ENCODE measurements around the gene WNT10A. TPM values are rescaled to one million over a fixed set of nuclear protein-coding genes. Genes with fewer than 3 reads are reported as not detected.

Gene WNT10A
- total RNA-seq, 1 experiment from 2014 or later: 1.5 TPM

- no TSS peak for BruUV-seq (replicated peaks)
- Histone ChIP-seq H3K4me2 (ENCODE audit: low read length) (peak overlapping the region; percentile 92; the same call in 1 of the 2 replicates), H3K9me2 (ENCODE audit: insufficient read depth) (no peaks in the 10 kb centered on the region), H3K27ac (ENCODE audit: low read depth, low read length) (no peak overlapping the region), H4K20me1 (ENCODE audit: insufficient read depth) (no peaks in the 10 kb centered on the region), H3K4me3 (replicated peaks in 1 of 2; ENCODE audit: low read depth in 1 of 2, low read length in 2 of 2) (no peak overlapping the region), H3K4me1 (ENCODE audit: control insufficient read depth in 1 of 2, insufficient read depth in 2 of 2, low read length in 2 of 2) (peaks cover 45 to 54% of the 10 kb centered on the region in 2 experiments), H3K36me3 (ENCODE audit: control insufficient read depth in 1 of 2, insufficient read depth in 2 of 2, low read length in 2 of 2) (no peaks in the 10 kb centered on the region), H2AFZ (ENCODE audit: low read depth, low read length, poor library complexity, severe bottlenecking) (peak overlapping the region; percentile 99), H3K27me3 (ENCODE audit: insufficient read depth, low read length) (no peaks in the 10 kb centered on the region), H3K79me2 (ENCODE audit: insufficient read depth, low read length) (no peaks in the 10 kb centered on the region), H3K9me3 (ENCODE audit: control insufficient read depth in 1 of 2, insufficient read depth in 1 of 2, low read depth in 1 of 2, low read length in 2 of 2) (no peaks in the 10 kb centered on the region), H3K9ac (ENCODE audit: low read length) (no peak overlapping the region)
- RAD21 ChIA-PET (ENCODE audit: low non-redundant PET in 1 of 2, low total read pairs in 2 of 2, uncharacterized antibody in 2 of 2, unreplicated experiment in 2 of 2): interaction anchor here (1.9 to 2.8 kb wide), 2 partner anchors 22 kb away, joined by 30 to 48 read pairs; no protein-coding TSS in a partner anchor
- POLR2A ChIA-PET: interaction anchor here (1.5 to 1.7 kb wide), 2 partner anchors 10 to 23 kb away, joined by 6 read pairs; no protein-coding TSS in a partner anchor
- ATAC-seq: no peak
- DNase-seq (ENCODE audit: low read depth, low spot score): no peak
- CTCF ChIA-PET: interaction anchor here (0.7 to 10.3 kb wide), 9 partner anchors 10 to 81 kb away, joined by 3 to 278 read pairs (median 8); partner anchors contain the start of genes WNT10A and WNT6
- intact Hi-C loops (cut with micrococcal nuclease): no loop called here
- TF ChIP-seq ATF3 (IDR thresholded peaks at IDR 0.05) (no peak), ZFX (IDR thresholded peaks at IDR 0.05) (no peak), CTCF (IDR thresholded peaks at IDR 0.05 in 2 of 3, conservative IDR thresholded peaks at IDR 0.05 in 1 of 3; ENCODE audit: borderline replicate concordance in 1 of 3, insufficient read depth in 1 of 3, low read depth in 2 of 3, low read length in 2 of 3) (no peak), EZH2 (IDR thresholded peaks at IDR 0.05) (no peak), SP1 (IDR thresholded peaks at IDR 0.05; ENCODE audit: low read depth) (no peak)
Measured at GRCh38 chr2:218899147-218899546, 18.5 kb downstream of the WNT10A start.

GRCh38 chr2:218902427-218902826 lies 21.8 kb downstream of the WNT10A start:
- H3K36me3 ChIP-seq (ENCODE audit: control insufficient read depth in 1 of 2, insufficient read depth in 2 of 2, low read length in 2 of 2): no peaks in the 10 kb centered on the region
- no peaks in the 10 kb centered on the region for H3K27me3 ChIP-seq (ENCODE audit: insufficient read depth, low read length)
- no peak for DNase-seq (ENCODE audit: low read depth, low spot score)
- POLR2A ChIA-PET: no interaction called here
- ATAC-seq: no peak
- no peaks in the 10 kb centered on the region for H3K9me2 ChIP-seq (ENCODE audit: insufficient read depth)
- no peak overlapping the region for H3K4me3 ChIP-seq (replicated peaks in 1 of 2; ENCODE audit: low read depth in 1 of 2, low read length in 2 of 2)
- intact Hi-C loops (cut with micrococcal nuclease): no loop called here
- RAD21 ChIA-PET (ENCODE audit: low non-redundant PET in 1 of 2, low total read pairs in 2 of 2, uncharacterized antibody in 2 of 2, unreplicated experiment in 2 of 2): no interaction called here
- peaks cover 15 to 21% of the 10 kb centered on the region in 2 experiments for H3K4me1 ChIP-seq (ENCODE audit: control insufficient read depth in 1 of 2, insufficient read depth in 2 of 2, low read length in 2 of 2)
- CTCF ChIA-PET: interaction anchor here (0.9 kb wide), 1 partner anchor 26 kb away, joined by 3 read pairs; no protein-coding TSS in a partner anchor
- no peak overlapping the region for H3K27ac ChIP-seq (ENCODE audit: low read depth, low read length)
- H3K79me2 ChIP-seq (ENCODE audit: insufficient read depth, low read length): no peaks in the 10 kb centered on the region
- no peaks in the 10 kb centered on the region for H3K9me3 ChIP-seq (ENCODE audit: control insufficient read depth in 1 of 2, insufficient read depth in 1 of 2, low read depth in 1 of 2, low read length in 2 of 2)
- no peak overlapping the region for H2AFZ ChIP-seq (ENCODE audit: low read depth, low read length, poor library complexity, severe bottlenecking)
- TF ChIP-seq ELF1 (IDR thresholded peaks at IDR 0.05; ENCODE audit: borderline replicate concordance, low read depth) (no peak), ZNF274 (IDR thresholded peaks at IDR 0.05; ENCODE audit: low read depth, low read length) (no peak), TCF7L2 (IDR thresholded peaks at IDR 0.05; ENCODE audit: borderline replicate concordance, extremely low read depth, insufficient read depth, insufficient read length) (no peak), SP1 (IDR thresholded peaks at IDR 0.05; ENCODE audit: low read depth) (no peak), CTCF (IDR thresholded peaks at IDR 0.05 in 2 of 3, conservative IDR thresholded peaks at IDR 0.05 in 1 of 3; ENCODE audit: borderline replicate concordance in 1 of 3, insufficient read depth in 1 of 3, low read depth in 2 of 3, low read length in 2 of 3) (no peak), REST (IDR thresholded peaks at IDR 0.05; ENCODE audit: low read depth) (no peak)
- no peak overlapping the region for H3K9ac ChIP-seq (ENCODE audit: low read length)
- no peaks in the 10 kb centered on the region for H4K20me1 ChIP-seq (ENCODE audit: insufficient read depth)
- no peak overlapping the region for H3K4me2 ChIP-seq (ENCODE audit: low read length)
- BruUV-seq (replicated peaks): no TSS peak
